ENCODE data around the gene MPC1L.

MPC1L gene

GRCh38 chrX:40652664-40653063 is 29.4 kb downstream of the MPC1L start:
- H4K20me1 ChIP-seq (ENCODE audit: insufficient read depth, low read length), result no peaks in the 10 kb centered on the region
- no peaks in the 10 kb centered on the region for H3F3A ChIP-seq (ENCODE audit: insufficient read depth, low read length)
- TF ChIP-seq, protein P1, sequence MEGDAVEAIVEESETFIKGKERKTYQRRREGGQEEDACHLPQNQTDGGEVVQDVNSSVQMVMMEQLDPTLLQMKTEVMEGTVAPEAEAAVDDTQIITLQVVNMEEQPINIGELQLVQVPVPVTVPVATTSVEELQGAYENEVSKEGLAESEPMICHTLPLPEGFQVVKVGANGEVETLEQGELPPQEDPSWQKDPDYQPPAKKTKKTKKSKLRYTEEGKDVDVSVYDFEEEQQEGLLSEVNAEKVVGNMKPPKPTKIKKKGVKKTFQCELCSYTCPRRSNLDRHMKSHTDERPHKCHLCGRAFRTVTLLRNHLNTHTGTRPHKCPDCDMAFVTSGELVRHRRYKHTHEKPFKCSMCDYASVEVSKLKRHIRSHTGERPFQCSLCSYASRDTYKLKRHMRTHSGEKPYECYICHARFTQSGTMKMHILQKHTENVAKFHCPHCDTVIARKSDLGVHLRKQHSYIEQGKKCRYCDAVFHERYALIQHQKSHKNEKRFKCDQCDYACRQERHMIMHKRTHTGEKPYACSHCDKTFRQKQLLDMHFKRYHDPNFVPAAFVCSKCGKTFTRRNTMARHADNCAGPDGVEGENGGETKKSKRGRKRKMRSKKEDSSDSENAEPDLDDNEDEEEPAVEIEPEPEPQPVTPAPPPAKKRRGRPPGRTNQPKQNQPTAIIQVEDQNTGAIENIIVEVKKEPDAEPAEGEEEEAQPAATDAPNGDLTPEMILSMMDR (IDR thresholded peaks at IDR 0.05; ENCODE audit: low read length), result no peak
- TF ChIP-seq EZH2 (IDR thresholded peaks at IDR 0.05; ENCODE audit: borderline replicate concordance, low read length), result no peak
- H3K27me3 ChIP-seq (ENCODE audit: insufficient read depth, low read length), result no peaks in the 10 kb centered on the region
- H3K4me1 ChIP-seq (ENCODE audit: insufficient read depth, low read length, severe bottlenecking), result peaks cover 6% of the 10 kb centered on the region
- H3K9me3 ChIP-seq (ENCODE audit: low read length), result no peaks in the 10 kb centered on the region
- peaks cover 27% of the 10 kb centered on the region for H3K36me3 ChIP-seq (ENCODE audit: insufficient read depth, low read length)
- H3K4me3 ChIP-seq (ENCODE audit: low read depth, low read length, poor library complexity, severe bottlenecking), result no peak overlapping the region
- H2AFZ ChIP-seq (ENCODE audit: low read length), result no peak overlapping the region
- H3K9ac ChIP-seq (ENCODE audit: low read length), result no peak overlapping the region
- H3K4me2 ChIP-seq (ENCODE audit: low read length), result no peak overlapping the region
- H3K9me2 ChIP-seq (ENCODE audit: low read depth, low read length), result no peaks in the 10 kb centered on the region
- no peaks in the 10 kb centered on the region for H3K79me2 ChIP-seq (ENCODE audit: insufficient read depth, low read length)
- H3K27ac ChIP-seq (ENCODE audit: low read depth, low read length, poor library complexity, severe bottlenecking), result no peak overlapping the region

- no peaks in the 10 kb centered on the region for H4K20me1 ChIP-seq (ENCODE audit: insufficient read depth, low read length)
- H3K4me1 ChIP-seq (ENCODE audit: insufficient read depth, low read length, severe bottlenecking), result no peaks in the 10 kb centered on the region
- no peaks in the 10 kb centered on the region for H3K27me3 ChIP-seq (ENCODE audit: insufficient read depth, low read length)
- H3K9me2 ChIP-seq (ENCODE audit: low read depth, low read length), result no peaks in the 10 kb centered on the region
- H3K9me3 ChIP-seq (ENCODE audit: low read length), result no peaks in the 10 kb centered on the region
- H3K79me2 ChIP-seq (ENCODE audit: insufficient read depth, low read length), result no peaks in the 10 kb centered on the region
- H3K27ac ChIP-seq (ENCODE audit: low read depth, low read length, poor library complexity, severe bottlenecking), result no peak overlapping the region
- H3K36me3 ChIP-seq (ENCODE audit: insufficient read depth, low read length), result peaks cover 27% of the 10 kb centered on the region
- no peaks in the 10 kb centered on the region for H3F3A ChIP-seq (ENCODE audit: insufficient read depth, low read length)
- no peak overlapping the region for H2AFZ ChIP-seq (ENCODE audit: low read length)
- H3K4me2 ChIP-seq (ENCODE audit: low read length), result no peak overlapping the region
- no peak overlapping the region for H3K4me3 ChIP-seq (ENCODE audit: low read depth, low read length, poor library complexity, severe bottlenecking)
- TF ChIP-seq, protein P1 (IDR thresholded peaks at IDR 0.05; ENCODE audit: low read length), result no peak
- TF ChIP-seq EZH2 (IDR thresholded peaks at IDR 0.05; ENCODE audit: borderline replicate concordance, low read length), result no peak
- no peak overlapping the region for H3K9ac ChIP-seq (ENCODE audit: low read length)
These were observed 30.3 kb downstream of the MPC1L start for GRCh38 chrX:40653535-40653934.

DNA sequence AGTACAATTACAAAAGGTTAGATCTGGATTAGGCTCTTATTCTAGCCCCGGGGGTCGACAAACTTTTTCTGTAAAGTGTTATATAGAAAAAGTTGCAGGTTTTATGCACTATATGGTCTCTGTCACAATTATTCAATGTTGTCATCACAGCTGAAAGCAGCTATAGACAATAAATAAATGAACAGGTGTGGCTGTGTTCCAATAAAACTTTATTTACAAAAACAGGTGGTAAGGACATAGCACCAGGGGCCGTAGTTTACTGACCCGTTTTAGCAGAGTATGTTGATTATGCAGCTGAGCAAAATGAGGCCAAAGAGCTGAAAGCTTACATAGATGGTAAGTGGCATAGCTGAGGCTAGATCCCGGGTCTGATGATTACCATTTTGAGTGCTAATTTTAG is 37.2 kb downstream of the MPC1L start:
- Histone ChIP-seq H3K4me2 (ENCODE audit: low read length) (no peak overlapping the region), H3F3A (ENCODE audit: insufficient read depth, low read length) (no peaks in the 10 kb centered on the region), H3K9me3 (ENCODE audit: low read length) (no peaks in the 10 kb centered on the region), H3K36me3 (ENCODE audit: insufficient read depth, low read length) (peaks cover 42% of the 10 kb centered on the region), H3K4me3 (ENCODE audit: low read depth, low read length, poor library complexity, severe bottlenecking) (no peak overlapping the region), H3K9ac (ENCODE audit: low read length) (no peak overlapping the region), H3K79me2 (ENCODE audit: insufficient read depth, low read length) (no peaks in the 10 kb centered on the region), H3K27me3 (ENCODE audit: insufficient read depth, low read length) (no peaks in the 10 kb centered on the region), H3K27ac (ENCODE audit: low read depth, low read length, poor library complexity, severe bottlenecking) (no peak overlapping the region), H3K9me2 (ENCODE audit: low read depth, low read length) (no peaks in the 10 kb centered on the region), H2AFZ (ENCODE audit: low read length) (no peak overlapping the region), H3K4me1 (ENCODE audit: insufficient read depth, low read length, severe bottlenecking) (no peaks in the 10 kb centered on the region), H4K20me1 (ENCODE audit: insufficient read depth, low read length) (no peaks in the 10 kb centered on the region)
- no peak for TF ChIP-seq EZH2 (IDR thresholded peaks at IDR 0.05; ENCODE audit: borderline replicate concordance, low read length)
- TF ChIP-seq, protein P1 (IDR thresholded peaks at IDR 0.05; ENCODE audit: low read length), result no peak
